ENCODE measurements around the gene USF2.
"Not testable (repeated sequence)": the region's sequence is repeated elsewhere in the genome, so short reads cannot be mapped to it uniquely, and the experiment has no call there.

Gene USF2, protein sequence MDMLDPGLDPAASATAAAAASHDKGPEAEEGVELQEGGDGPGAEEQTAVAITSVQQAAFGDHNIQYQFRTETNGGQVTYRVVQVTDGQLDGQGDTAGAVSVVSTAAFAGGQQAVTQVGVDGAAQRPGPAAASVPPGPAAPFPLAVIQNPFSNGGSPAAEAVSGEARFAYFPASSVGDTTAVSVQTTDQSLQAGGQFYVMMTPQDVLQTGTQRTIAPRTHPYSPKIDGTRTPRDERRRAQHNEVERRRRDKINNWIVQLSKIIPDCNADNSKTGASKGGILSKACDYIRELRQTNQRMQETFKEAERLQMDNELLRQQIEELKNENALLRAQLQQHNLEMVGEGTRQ

DNA sequence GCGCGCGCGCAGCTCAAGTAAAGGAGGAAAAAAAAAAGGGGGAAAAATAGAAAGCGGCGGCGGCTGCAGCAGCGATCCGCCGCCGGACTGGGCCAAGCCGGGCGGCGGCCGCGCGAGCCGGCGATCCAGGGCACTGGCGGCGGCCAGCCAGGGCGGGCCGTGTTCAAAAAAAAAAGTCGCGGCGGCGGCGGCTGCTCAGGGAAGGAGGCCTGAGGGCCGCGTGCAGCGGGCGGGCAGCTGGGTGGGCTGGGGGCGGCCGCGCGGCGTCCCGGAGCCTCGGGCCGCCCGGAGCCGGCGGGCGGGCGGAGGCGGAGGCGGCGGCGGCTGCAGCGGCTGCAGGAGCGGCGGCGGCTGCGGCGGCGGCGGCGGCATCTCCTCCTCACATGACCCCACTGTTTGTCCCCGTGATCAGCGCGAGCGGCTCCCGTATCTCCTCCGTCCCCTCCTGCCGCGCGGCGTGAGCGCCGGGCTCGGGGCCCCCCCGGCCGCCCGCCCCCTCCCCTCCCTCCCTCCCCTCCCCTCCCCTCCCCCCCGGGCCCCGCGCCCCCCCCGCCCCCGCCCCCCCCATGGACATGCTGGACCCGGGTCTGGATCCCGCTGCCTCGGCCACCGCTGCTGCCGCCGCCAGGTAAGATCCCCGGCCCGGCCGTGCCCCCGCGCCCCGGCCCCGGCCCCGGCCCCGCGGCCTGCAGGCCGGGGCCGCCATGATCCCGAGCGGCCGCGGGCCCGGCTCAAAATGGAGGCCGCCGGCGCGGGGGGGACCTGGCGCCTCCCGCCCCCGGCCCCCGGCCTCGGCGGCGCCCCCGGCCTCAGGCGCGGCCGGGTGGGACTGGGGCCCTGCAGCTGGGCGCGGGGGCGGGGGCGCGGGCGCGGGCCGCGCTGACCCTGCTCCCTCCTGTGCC lies at the start of gene USF2:
TSS of gene USF2 (plus strand) at position 427 of the 902 bp plus-strand sequence. CDS start at position 567, 140 bp downstream.
- DNase-seq: peak; percentile 36

DNA sequence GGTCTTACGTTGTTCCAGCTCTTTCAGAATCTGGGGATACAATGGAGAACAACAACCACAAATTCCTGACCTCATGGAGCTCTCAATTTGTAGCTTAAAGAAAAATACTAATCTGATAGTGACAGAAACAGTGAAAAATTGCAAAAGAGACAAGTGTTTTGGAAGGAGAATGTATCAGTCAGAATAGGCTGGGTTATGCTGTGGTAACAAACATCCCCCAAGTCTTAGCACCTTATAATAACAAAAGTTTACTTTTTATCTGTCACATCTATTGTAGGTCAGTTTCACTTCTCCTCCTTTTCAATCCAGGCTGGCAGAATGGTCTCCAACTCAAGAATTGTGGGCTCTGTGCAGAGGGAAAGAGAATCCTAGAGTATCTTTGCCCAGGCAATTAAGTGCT lies 49.8 kb upstream of the USF2 start:
- DNase-seq: no peak

DNA sequence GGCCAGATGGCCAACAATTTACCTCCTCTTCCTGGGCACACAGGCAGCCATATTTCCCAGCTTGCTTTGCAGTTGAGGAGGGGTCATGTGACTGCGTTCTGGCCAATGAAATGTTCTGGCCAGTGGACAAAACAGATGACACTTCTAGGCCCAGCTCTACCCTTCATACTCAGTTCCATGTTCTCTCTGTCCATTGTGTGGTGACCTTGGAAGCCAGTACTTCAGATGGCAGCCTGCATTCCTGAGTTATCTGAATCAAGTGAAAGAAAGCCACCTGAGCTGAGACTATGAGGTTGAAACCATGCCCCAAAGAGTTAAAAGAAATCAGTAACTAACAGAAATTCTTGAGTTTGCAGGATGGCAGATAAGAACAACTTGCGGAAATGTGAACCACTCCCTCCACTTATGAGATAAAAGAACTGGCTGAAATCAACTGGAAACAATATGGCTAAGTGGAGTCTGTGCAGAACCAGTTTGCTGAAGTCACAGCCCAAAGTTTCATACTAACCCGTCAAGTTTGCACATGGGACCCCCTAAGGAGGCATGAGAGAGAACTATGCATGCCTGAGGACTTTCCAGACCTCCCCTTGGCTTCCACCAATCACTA lies 48.3 kb upstream of the USF2 start:
- DNase-seq: no peak

DNA sequence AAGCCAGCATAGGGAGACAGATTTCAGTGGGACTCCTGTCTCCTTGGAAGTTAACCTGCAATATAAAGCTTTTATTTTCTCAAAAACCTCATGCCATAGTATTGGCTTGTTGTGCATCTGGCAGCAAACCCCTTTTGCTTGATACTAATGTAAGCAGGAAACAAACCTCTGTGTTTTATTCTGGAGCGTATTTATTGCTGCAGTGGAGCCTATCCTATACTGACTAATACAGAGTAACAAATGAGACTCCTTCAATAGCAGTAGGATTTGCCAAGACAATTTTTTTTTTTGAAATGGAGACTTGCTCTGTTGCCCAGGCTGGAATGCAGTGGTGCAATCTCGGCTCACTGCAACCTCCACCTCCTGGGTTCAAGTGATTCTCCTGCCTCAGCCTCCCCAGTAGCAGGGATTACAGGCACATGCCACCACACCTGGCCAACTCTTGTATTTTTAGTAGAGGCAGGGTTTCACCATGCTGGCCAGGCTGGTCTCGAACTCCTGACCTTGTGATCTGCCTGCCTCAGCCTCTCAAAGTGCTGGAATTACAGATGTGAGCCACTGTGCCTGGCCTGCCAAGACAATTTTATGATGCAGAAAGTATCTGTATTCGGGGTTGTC lies 47.7 kb upstream of the USF2 start:
- DNase-seq: not testable (repeated sequence)

DNA sequence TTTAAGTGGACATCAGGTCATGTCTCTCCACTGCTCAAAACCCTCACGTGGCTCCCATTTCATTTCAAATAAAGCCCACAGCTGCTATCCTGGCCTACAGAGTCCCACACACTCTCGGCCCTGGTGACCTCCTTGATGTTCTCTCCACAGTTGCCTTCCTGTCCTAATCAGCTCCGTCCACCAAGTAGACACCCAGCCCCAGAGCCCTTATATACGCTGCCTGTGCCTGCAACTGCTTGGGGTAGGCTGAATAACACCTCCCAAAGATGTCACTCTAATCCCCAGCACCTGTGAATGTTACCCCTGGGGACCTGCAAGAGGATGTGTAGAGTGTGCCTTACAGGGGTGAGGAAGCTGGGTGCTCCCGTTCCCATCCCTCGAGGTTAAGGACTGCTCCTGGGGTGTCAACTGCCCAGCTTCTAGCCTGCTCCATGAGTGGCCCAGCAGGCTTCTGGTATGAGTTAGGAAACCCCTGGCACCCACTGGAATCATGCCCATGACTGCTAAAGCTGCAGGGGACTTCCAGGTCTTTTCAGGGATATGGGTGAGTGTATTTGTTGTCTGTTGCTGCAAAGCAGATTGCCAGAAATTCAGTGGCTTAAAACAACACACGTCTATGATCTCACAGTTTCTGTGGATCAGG lies 46.3 kb upstream of the USF2 start:
- DNase-seq: no peak

DNA sequence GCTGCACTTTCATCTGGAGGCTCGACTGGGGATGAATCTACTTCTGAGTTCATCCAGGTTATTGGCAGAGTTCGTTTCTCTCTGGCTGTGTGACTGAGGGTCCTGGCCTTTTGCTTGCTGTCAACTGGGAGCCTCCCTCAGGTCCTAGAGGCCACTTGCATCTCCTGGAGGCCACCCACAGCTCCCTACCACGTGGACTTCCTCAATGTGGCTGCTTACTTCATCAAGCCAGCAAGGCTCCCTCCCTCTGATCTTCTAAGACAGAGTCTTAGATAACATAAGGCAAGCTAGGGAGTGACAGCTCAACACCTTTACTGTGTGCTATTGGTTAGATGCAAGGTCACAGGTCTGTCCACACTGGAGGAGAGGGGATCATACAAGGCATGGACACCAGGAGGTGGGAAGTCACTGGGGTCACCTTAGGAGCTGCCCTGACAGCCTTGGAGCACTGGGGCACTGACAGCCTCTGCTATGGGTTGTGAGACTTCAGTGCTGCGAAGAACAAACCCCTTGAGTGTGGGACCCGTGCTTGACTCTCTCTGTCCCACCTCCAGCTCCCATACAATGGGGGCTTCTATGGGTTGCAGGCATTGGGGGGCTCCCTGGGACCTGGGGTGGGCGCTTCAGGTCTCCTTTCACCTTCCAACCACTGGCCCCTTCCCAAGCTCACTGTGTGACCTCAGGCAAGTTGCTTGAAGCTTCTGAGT lies 45.5 kb upstream of the USF2 start:
- DNase-seq: peak; percentile 35

DNA sequence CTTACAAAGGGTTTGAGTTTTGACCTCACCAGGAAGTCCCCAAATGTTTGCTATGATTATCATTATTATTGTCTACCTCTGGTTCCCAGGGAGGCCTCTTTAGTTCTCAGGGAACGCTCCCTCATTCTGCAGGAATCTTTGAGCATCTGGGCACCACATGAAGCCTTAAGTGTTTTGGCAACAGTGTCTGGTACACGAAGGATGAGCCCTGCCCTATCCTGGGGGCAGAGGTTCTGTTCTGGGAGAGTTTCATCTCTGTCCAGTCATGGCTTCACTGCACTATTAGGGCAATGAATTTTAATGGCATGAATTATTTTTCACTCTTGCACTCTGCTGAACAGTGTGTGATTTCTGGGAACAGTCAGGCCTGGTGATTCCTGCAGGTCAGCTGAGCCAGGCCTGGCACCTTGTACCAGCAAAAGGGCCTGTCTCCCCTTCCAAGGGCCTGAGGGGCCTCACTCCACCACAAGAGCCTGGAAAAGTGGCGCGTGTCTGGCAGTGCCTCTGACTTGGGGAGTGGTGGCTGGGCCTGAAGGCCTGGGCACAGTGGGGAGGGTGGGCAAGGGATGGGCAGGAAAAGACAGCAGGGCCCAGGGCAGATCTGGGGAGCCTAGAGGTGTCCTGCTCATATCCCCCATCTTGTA lies 44.8 kb upstream of the USF2 start:
- no peak for DNase-seq

DNA sequence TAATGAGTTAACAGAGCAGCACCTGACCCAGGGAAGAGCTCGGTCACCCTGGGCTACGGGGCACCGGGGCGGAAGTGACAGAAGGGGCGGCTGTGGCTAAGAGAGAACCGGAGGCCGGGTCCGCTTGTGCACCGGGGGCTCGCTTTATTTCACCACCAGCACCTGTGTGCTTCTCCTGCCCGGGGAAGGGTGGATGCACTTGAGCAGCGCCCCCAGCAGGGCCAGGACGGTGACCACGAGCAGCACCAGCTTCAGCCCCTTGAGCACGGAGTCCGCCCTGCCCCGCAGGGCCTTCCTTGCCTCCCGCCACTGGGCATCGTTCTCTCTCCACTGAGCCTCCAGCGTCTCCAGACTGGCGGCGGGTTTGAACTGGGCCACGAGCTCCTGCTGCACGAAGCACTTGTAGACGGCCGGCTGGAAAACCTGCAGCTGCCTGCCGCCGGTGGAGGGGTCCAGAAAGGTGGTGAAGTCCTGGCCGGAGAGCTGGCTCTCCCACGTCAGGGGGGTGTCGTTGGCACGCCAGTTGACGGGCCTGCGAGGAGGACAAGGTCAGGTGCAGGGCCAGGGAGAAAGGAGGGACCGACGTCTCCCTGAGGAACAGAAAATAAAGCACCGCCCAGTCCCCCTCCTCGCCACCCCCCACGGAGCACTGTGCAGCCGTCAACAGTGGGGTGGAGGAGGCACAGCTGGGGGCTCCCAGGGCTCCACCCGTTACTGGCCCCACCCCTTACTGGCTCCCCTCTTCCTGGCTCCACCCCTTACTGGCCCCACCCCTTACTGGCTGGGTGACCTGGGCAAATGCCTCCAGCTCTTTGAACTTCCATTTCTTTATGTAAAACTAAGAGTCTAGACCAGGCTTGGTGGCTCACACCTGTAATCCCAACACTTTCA lies 43.8 kb upstream of the USF2 start:
- DNase-seq: no peak

DNA sequence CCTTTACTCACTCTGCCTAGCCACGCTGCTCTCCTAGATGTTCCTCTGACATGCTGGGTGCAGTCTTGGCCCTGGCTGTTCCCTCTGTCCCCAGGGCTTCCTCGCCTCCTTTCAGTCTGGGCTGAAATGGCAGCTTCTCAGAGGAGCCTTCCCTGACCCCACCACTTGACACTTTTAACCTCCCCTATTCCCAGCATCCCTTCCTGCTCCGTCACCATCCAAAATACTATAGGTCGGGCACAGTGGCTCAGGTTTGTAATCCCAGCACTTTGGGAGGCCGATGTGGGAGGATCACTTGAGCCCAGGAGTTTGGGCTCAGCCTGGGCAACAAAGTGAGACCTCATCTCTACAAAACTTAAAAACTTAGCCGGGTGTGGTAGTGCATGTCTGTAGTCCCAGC lies 42.8 kb upstream of the USF2 start:
- no peak for DNase-seq

DNA sequence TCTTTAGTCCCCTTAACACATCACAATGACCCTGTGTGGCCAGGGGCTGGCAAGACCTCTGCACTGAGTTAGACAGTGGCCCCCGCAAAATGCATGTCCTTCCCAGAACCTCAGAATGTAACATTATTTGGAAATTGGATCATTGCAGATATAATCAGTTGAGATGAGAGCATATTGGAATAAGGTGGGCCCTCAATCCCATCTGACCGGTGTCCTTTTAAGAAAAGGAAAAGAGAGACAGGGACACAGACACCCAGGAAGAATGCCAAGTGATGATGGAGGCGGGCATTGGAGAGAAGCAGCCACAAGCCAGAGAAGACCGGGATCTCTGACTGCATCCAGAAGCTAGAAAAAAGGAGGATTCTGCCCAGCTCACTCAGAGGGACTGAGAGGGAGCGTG lies 42.0 kb upstream of the USF2 start:
- no peak for DNase-seq

DNA sequence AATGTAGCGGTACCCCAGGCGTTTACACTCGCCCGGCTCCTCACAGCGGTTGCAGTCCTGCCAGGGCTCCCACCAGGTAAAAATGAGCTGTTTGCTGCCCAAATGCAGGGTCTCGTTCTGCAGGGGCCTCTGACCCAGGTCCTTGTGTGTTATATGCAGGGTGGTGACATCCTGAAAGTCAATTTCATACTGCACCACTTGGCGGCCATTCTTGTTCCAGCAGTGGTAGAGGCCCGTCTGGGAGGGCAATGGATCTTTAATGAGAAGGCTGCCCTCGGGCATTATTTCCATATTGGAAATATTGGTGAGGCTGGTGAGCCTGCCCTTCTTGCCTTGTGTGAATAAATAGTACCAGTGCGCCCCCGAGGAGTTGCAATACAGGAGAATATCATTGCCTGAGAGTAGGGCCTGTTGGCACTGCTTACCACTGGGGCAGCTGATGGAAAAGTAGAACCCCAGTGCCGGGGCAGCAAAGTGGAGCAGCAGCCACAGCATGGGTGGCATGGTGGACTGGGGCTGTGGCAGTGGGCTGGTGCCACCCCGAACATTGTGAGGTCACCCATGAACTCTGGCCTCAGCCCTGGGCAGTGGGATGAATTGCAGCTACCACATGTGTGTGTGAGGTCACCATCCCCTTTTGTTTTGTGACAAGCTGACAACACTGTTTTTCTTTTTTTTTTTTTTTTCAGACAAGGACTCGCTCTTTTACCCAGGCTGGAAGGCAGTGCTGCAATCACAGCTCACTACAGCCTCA lies 40.4 kb upstream of the USF2 start, which contains the start of gene FAM187B:
TSS of gene FAM187B (minus strand) at position 563 of the 754 bp plus-strand sequence. CDS start at position 504, 59 bp downstream.
- DNase-seq: no peak

DNA sequence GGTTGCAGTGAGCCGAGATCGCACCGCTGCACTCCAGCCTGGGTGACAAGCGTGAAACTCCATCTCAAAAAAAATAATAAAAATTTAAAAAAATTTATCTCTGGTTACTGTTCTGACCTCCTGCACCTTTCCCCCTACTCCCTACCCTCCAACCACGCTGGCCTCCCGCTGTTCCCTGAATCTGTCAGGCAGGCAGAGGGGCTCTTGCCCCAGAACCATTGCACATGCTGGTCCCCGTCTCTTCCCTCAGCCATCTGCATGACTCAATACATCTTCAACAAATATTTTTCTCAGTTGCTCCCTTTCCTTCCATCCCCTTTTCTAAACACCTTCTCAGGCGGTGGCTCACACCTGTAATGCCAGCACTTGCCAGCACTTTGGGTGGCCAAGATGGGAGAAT lies 39.2 kb upstream of the USF2 start:
- DNase-seq: no peak

DNA sequence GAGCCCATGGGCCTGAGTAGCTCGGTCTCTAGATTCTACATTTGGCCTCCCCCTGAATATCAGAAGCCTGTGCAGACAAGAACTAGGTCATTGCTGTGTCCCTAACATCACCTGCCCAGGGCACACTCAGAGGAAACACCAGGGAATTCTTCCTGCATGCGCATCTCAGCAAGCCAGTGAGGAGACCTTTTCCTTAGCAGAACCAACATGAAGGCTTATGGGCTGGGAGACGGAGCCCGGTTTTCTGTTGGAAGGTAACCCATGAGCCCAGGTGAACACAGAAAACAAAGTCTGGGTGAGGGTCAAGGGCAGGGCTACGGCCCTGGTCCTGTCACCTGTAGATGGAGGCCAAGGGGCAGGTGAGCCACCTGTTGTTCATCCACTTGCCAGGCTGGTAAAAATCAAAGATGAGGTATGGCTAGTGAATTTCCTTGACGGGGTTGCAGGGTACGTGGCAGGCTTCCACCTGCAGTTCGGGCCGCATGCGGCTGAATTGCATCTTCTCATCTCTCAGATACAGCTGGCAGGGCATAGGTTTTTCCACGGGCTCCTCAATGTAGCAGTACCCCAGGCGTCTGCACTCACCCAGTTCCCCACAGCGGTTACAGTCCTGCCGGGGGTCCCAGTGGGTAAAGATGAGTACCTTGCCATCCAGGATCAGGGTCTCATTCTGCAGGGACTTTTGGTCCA lies 36.7 kb upstream of the USF2 start:
- DNase-seq: no peak

DNA sequence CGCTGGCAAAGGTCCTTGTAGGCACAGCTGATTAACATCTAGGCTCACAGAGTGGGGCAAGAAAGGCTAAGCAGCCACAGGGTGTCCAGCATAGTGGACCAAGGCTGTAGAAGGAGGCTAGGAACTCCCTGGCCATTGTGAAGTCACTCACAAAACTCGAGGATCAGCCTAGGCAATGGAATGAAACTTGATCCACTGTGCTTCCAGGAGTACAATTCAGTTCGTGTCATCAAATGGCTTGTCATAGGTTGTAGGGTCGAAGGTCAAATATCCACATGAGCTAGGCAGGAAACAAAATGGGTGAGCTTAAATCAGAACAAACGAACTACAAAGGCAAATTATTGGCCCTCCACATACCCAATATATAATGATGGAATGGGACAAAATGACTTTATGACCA lies 35.9 kb upstream of the USF2 start:
- no peak for DNase-seq

DNA sequence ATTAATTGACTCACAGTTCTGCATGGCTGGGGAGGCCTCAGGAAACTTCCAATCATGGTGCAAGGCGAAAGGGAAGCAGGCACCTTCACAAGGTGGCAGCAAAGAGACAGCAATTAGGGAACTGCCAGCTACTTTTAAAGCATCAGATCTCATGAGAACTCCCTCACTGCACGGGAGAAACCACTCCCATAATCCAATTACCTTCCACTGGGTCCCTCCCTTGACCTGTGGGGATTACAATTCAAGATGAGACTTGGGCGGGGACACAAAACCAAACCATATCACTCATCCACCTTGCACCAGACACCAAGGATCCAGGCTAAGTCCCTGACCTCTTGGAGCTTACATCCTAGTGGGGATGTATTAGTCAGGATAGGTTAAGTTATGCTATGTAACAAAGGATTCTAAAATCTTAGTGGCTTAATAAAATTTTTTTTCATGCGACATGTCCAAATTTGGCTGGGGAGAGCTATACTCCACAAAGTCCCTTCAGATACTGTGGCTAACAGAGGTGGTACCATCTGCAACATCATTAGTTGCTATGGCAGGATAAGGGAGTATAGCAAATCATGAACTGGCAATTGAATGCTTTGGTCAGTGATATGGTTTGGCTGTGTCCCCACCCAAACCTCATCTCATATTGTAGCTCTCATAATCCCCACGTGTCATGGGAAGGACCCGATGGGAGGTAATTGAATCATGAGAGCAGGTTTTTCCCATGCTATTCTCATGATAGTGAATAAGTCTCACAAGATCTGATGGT lies 31.9 kb upstream of the USF2 start:
- peak; percentile 34 for DNase-seq

DNA sequence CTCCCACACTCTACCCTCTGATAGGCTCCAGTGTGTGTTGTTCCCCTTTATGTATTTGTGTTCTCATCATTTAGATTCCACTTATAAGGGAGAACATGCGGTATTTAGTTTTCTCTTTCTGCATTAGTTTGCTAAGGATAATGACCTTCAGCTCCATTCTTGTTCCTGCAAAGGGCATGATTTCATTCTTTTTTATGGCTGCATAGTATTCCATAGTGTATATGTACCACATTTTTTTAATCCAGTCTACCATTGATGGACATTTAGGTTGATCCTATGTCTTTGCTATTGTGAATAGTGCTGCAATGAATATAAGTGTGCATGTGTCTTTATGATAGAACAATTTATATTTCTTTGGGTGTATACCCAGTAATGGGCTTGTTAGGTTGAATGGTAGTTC lies 29.2 kb upstream of the USF2 start:
- not testable (repeated sequence) for DNase-seq

DNA sequence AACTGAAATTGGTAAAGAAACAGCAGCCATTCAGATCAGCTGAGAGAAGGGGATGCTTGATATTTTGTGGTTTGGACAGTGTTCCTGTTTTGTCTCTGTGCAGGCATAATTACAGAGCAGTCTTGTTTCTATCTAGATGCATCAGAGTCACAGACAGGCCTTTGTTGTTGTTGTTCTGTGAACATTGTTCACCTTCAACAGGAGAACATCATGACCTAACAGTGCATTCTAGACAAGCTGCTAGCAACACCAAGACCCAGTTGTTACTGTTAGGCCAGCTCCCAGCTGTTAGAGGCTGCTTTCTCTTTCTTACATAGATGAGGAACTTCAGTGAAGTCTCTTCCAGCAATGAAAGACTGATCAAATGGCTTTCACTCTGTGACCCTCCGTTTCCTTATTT lies 28.4 kb upstream of the USF2 start:
- DNase-seq: peak; percentile 79

DNA sequence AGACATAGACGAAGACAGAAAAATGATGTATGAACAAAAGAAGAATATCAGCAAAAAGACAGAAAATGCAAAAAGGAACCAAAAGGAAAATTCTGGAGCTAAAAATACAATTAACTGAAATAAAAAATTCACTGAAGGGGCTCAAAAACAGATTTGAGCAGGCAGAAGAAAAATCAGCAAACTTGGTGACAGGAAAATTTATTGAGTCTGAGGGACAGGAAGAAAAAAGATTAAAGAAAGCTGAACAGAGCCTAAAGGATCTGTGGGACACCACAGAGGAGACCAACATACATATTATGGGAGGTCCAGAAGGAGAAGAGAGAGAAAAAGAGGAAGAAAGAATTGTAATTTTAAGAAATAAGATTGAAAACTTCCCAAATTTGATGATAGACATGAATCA lies 27.3 kb upstream of the USF2 start:
- peak; percentile 89 for DNase-seq

All from MV-4-11 (cell line).